PC-3 (cell line): Measurements from ENCODE around the gene AHCYL2. TPM values are rescaled to one million over a fixed set of nuclear protein-coding genes. Genes with fewer than 3 reads are reported as not detected.
A peak's percentile ranks its signal among the peaks of the same experiment; 100 is the strongest.

Experiments used
- ATAC-seq: fragments of 200-7000 bp; cut with Tn5 transposase; 2 replicates; pipeline ENCODE4 v1.9.1; 2020; ENCODE audit warnings: mild to moderate bottlenecking, moderate library complexity
- Bru-seq: library from RNA; stranded (reverse); fragments of 400-500 nt; gene quantifications from one replicate; lab custom pipeline; 2021; lab: Mats Ljungman, UMichigan
- BruChase-seq, 2 experiments: library from RNA; stranded (reverse); fragments of 400-500 nt; gene quantifications; one replicate each; lab custom pipeline; 2021; lab: Mats Ljungman, UMichigan
- BruUV-seq: library from RNA; stranded (reverse); fragments of 400-500 nt; replicated peaks from 2 replicates; lab custom pipeline; 2021; lab: Mats Ljungman, UMichigan
- CTCF ChIA-PET: fragments of 300-600 bp; sonication (Branson Sonifier 250); formaldehyde crosslinking; loops from one replicate; lab custom pipeline; 2022; ENCODE audit warnings: antibody characterized with exemption; lab: Charles Lee
- POLR2A ChIA-PET: fragments of 300-600 bp; sonication (Branson Sonifier 250); formaldehyde crosslinking; loops from one replicate; lab custom pipeline; 2022; ENCODE audit warnings: antibody characterized with exemption; ENCODE audit not compliant: unreplicated experiment; lab: Charles Lee
- DNase-seq: peaks from one replicate; pipeline ENCODE4 v3.0.0-alpha.2; 2015
- H2AFZ ChIP-seq: fragments of 300-600 bp; sonication (generic); 2 replicates; pipeline ENCODE4 v1.6.0; 2016; ENCODE audit warnings: antibody characterized with exemption, low read length
- H3F3A ChIP-seq: fragments of 300-600 bp; sonication (generic); one replicate; pipeline ENCODE4 v1.6.0; 2017; ENCODE audit warnings: antibody characterized with exemption, low read length, control low read depth, mild to moderate bottlenecking; ENCODE audit not compliant: unreplicated experiment
- H3K27ac ChIP-seq: fragments of 300-600 bp; sonication (generic); 2 replicates; pipeline ENCODE4 v1.5.1; 2016; ENCODE audit warnings: mild to moderate bottlenecking, low read length
- H3K27me3 ChIP-seq: fragments of 300-600 bp; sonication (generic); 2 replicates; pipeline ENCODE4 v1.6.1; 2016; ENCODE audit warnings: low read length, mixed read lengths
- H3K36me3 ChIP-seq: fragments of 300-600 bp; sonication (generic); 2 replicates; pipeline ENCODE4 v1.6.1; 2016; ENCODE audit warnings: low read depth, mixed run types, low read length, mixed read lengths
- H3K4me1 ChIP-seq: fragments of 300-600 bp; sonication (generic); 2 replicates; pipeline ENCODE4 v1.5.1; 2016; ENCODE audit warnings: low read length; ENCODE audit not compliant: insufficient read depth
- H3K4me2 ChIP-seq: fragments of 300-600 bp; sonication (generic); 2 replicates; pipeline ENCODE4 v1.6.0; 2016; ENCODE audit warnings: low read length
- H3K4me3 ChIP-seq: fragments of 300-600 bp; sonication (generic); 2 replicates; pipeline ENCODE4 v1.5.1; 2016; ENCODE audit warnings: mild to moderate bottlenecking, low read length, mixed read lengths
- H3K79me2 ChIP-seq: fragments of 300-600 bp; sonication (generic); 2 replicates; pipeline ENCODE4 v1.6.1; 2017; ENCODE audit warnings: low read length, mixed read lengths
- H3K9ac ChIP-seq: fragments of 300-600 bp; sonication (generic); 2 replicates; pipeline ENCODE4 v1.6.0; 2016; ENCODE audit warnings: mild to moderate bottlenecking, low read length
- H3K9me2 ChIP-seq: fragments of 300-600 bp; sonication (generic); replicated peaks from 2 replicates; pipeline ENCODE4 v1.6.1; 2016; ENCODE audit warnings: mixed run types, low read length, mixed read lengths
- H3K9me3 ChIP-seq: fragments of 300-600 bp; sonication (generic); 2 replicates; pipeline ENCODE4 v1.6.1; 2016; ENCODE audit warnings: low read length, mixed read lengths
- H4K20me1 ChIP-seq: fragments of 300-600 bp; sonication (generic); 2 replicates; pipeline ENCODE4 v1.6.1; 2016; ENCODE audit warnings: low read length, mixed read lengths
- EZH2 ChIP-seq: fragments of 300-600 bp; sonication (generic); IDR thresholded peaks from one replicate; pipeline ENCODE4 v1.6.1; 2017; ENCODE audit warnings: antibody characterized with exemption, mild to moderate bottlenecking, low read length; ENCODE audit not compliant: unreplicated experiment
- EZH2phosphoT487 ChIP-seq: fragments of 300-600 bp; sonication (generic); IDR thresholded peaks from 2 replicates; pipeline ENCODE4 v1.6.1; 2018; ENCODE audit warnings: mild to moderate bottlenecking, antibody characterized with exemption, low read length, borderline replicate concordance
- intact Hi-C: fragments of 100-400 bp; cut with micrococcal nuclease; formaldehyde crosslinking; loops from 2 replicates; pipeline ENCODE4 v1.9.0; 2023
- long read RNA-seq: library from polyadenylated mRNA; unstranded; transcript quantifications from one replicate; pipeline ENCODE4 v2.0.0, GENCODE V29; 2021; ENCODE audit not compliant: unreplicated experiment
- total RNA-seq: library from RNA; depleted of rRNA; stranded (reverse); fragments of >200 nt; gene quantifications from 2 replicates; pipeline ENCODE4 v1.2.3, GENCODE V29; 2014; rRNA removed
- TF ChIP-seq, protein P1 (sequence below): fragments of 300-600 bp; sonication (generic); conservative IDR thresholded peaks from 2 replicates; pipeline ENCODE4 v1.5.1; 2017; ENCODE audit warnings: antibody characterized with exemption, low read depth, mild to moderate bottlenecking, low read length

The AHCYL2 gene
- 7.9 and 9.2 TPM in 2 replicates for total RNA-seq
- Bru-seq, nascent RNA = percentile 73 among the genes with signal in this experiment
- percentile 77 among the genes with signal in this experiment for BruChase-seq, experiment 1, labeled RNA remaining after a 6-hour chase
- BruChase-seq, experiment 2, labeled RNA remaining after a 2-hour chase = percentile 76 among the genes with signal in this experiment
- long read RNA-seq, full-length matches to known transcripts = 23 of 42 reads
- long read RNA-seq, partial matches to known transcripts = 3 of 42 reads
- long read RNA-seq, other reads (novel, unspliced or antisense) = 16 of 42 reads

DNA sequence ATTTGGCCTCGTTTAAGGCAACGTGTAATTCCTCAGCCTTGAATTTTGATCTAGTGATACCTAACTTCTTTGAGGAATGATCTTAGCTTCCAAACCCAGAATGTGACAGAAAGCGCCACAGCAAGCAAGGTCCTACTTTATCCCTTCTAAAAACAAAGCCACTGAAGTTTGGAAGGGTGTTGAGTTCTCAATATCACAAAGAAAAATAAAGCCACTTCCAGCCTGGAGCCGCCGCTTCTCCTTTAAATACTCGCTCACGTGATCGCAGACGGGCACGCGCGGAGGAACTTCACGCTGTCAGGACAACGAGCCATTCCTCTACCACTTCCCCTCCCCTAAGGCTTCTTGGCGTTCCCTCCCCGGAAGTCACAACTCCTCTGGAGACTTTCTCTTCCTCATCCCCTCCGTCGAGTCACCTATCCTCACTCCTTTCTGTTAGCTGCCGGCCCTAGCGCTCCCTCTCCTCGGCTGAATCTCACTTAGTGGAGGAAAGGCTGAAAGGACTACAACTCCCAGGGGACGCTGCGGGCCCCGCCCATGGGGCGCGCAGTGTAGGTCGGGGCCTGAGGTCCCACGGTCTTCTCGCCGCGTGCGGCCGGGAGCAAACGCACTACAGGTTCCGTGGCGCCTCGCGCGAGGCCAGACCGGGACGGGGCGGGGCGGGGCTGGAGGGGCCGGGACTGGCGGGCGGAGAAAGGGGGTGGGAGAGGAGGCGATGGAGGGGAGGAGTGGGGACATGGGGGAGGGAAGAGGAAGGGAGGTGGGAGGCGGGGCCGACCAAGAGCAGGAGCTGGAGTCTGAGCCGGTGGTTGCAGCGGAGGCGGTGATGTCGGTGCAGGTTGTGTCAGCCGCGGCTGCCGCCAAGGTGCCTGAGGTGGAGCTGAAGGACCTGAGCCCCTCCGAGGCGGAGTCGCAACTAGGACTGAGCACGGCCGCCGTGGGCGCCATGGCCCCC is at the start of gene AHCYL2:
AHCYL2 (plus strand) TSS at position 780 of the 955 bp plus-strand sequence.
- Histone ChIP-seq H4K20me1 (no peaks in the 10 kb centered on the region), H2AFZ (peak within 1 kb of the TSS; percentile 100), H3K79me2 (peaks cover 35% of the 10 kb centered on the region), H3K36me3 (no peaks in the 10 kb centered on the region), H3K27me3 (no peaks in the 10 kb centered on the region), H3K4me3 (peak within 1 kb of the TSS; percentile 82), H3K27ac (peak within 1 kb of the TSS; percentile 67), H3K9ac (peak within 1 kb of the TSS; percentile 74), H3F3A (no peaks in the 10 kb centered on the region), H3K4me2 (peak within 1 kb of the TSS; percentile 98), H3K9me3 (no peaks in the 10 kb centered on the region), H3K9me2 (no peaks in the 10 kb centered on the region), H3K4me1 (peaks cover 20% of the 10 kb centered on the region)
- intact Hi-C loops = loop anchor here (1.0 kb wide), 1 partner anchor 144 kb away; no protein-coding TSS in a partner anchor
- no TSS peak for BruUV-seq
- ChIA-PET POLR2A (interaction anchor here (0.5 to 0.7 kb wide), 3 partner anchors 74 to 159 kb away, joined by 3 to 9 read pairs (median 4); no protein-coding TSS in a partner anchor), CTCF (interaction anchor here (0.7 kb wide), 2 partner anchors 61 to 143 kb away, joined by 4 to 5 read pairs; no protein-coding TSS in a partner anchor)
- TF ChIP-seq, protein P1, sequence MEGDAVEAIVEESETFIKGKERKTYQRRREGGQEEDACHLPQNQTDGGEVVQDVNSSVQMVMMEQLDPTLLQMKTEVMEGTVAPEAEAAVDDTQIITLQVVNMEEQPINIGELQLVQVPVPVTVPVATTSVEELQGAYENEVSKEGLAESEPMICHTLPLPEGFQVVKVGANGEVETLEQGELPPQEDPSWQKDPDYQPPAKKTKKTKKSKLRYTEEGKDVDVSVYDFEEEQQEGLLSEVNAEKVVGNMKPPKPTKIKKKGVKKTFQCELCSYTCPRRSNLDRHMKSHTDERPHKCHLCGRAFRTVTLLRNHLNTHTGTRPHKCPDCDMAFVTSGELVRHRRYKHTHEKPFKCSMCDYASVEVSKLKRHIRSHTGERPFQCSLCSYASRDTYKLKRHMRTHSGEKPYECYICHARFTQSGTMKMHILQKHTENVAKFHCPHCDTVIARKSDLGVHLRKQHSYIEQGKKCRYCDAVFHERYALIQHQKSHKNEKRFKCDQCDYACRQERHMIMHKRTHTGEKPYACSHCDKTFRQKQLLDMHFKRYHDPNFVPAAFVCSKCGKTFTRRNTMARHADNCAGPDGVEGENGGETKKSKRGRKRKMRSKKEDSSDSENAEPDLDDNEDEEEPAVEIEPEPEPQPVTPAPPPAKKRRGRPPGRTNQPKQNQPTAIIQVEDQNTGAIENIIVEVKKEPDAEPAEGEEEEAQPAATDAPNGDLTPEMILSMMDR = no peak
- TF ChIP-seq EZH2 = no peak
- no peak for TF ChIP-seq EZH2phosphoT487
- DNase-seq = peak; percentile 95
- peak; percentile 90 for ATAC-seq

GRCh38 chr7:129176916-129177710 is 47.7 kb upstream of the AHCYL2 start:
- Histone ChIP-seq H3K36me3 (no peaks in the 10 kb centered on the region), H3K9ac (no peak overlapping the region), H2AFZ (no peak overlapping the region), H3K27ac (no peak overlapping the region), H3K9me3 (no peaks in the 10 kb centered on the region), H3K27me3 (no peaks in the 10 kb centered on the region), H3K4me2 (no peak overlapping the region), H3K79me2 (no peaks in the 10 kb centered on the region), H3K4me1 (no peaks in the 10 kb centered on the region), H3K4me3 (no peak overlapping the region), H4K20me1 (no peaks in the 10 kb centered on the region), H3K9me2 (no peaks in the 10 kb centered on the region), H3F3A (no peaks in the 10 kb centered on the region)
- intact Hi-C loops = no loop called here
- no peak for TF ChIP-seq EZH2phosphoT487
- no peak for TF ChIP-seq EZH2
- TF ChIP-seq, protein P1 = no peak
- POLR2A ChIA-PET = no interaction called here
- CTCF ChIA-PET = interaction anchor here (0.7 kb wide), 1 partner anchor 603 kb away, joined by 14 read pairs; no protein-coding TSS in a partner anchor
- no peak; the same call in 1 of the 2 replicates for ATAC-seq
- no TSS peak for BruUV-seq
- DNase-seq = no peak
